GM11168 (cell line): Measurements from ENCODE around the gene PEDS1.
"Not testable (repeated sequence)": the region's sequence is repeated elsewhere in the genome, so short reads cannot be mapped to it uniquely, and the experiment has no call there.

Experiments
- in situ Hi-C: fragments of 300-500 bp; cut with MboI; formaldehyde crosslinking; loops from one replicate; pipeline ENCODE4 v1.12.0; 2022; ENCODE audit warnings: low sequenced_read_pairs; ENCODE audit not compliant: unreplicated experiment

The PEDS1 gene

DNA sequence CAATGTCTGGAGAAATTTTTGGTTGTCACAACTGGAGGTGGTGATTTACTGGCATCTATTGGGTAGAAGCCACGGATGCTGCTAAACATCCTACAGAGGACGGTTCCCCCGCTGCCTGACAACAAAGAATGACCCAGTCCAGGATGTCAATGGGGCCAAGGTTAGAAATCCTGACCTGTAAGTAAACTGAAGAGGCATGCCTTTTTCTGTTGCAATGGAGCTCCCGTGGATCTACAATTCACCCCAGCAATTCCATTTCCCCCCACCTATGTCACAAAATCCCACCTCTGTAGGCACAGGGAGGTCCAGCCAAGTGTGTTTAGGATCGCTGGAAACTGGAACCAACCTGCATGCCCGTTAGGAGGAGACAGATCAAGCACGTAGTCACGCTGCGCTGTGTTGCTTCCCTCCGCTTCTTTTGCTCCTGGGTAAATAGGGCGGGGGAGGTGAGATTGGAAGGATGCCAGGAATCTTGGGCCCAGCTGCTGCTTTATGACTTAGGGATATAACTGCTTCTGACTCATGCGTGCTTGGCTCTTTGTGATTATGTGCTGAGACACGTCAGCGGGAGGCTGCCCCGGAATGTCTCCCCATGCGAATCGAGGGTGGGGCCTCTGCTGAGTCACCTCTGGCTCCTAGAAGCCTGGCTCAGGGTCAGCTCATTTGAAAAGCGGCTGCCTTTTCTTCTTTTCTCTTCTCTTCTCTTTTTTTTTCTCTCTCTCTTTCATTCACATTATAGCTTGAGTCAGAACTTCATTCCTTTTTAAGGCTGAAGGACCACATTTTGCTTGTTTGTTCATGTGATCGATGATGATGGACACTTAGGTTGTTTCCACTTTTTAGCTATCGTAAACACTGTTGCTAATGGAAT is 12.4 kb upstream of the PEDS1 start:
- in situ Hi-C loops = loop anchor here (5.0 kb wide), 1 partner anchor 184 kb away; the partner anchor contains the start of gene SNAI1

DNA sequence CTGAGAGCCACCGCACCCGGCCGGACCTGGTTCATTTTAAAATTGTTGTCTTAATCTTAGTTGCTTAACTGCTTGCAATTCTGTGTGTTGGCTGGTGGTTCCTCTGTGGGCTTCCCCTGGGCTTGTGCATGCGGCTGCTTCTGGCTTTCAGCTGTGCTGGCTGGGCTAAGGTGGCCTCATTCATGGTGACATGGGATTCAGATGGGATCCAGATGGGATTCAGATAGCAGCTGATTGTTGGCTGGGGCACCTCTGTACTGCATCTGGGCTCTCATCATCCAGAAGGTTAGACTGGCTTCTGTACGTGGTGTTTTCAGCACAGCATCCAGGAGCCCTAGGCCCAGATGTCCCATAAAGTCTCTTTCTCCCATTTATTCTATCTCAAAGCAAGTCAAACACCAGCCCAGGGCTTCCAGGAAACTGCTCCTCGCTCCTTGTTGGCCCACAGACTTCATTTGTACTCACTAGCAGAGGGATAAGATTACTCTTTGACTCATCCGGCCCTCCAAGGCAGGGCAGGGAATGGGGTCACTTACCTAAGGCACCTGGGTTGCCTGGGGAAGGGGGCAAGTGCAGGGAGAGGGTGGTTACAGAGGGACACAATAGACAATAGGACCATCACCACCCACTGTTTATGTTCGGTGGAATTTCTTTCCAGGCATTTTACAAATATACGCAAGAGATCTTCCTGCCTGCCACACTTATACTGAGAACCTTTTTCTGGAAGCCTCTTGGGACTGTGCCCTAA is 10.2 kb upstream of the PEDS1 start:
- in situ Hi-C loops = no loop called here

DNA sequence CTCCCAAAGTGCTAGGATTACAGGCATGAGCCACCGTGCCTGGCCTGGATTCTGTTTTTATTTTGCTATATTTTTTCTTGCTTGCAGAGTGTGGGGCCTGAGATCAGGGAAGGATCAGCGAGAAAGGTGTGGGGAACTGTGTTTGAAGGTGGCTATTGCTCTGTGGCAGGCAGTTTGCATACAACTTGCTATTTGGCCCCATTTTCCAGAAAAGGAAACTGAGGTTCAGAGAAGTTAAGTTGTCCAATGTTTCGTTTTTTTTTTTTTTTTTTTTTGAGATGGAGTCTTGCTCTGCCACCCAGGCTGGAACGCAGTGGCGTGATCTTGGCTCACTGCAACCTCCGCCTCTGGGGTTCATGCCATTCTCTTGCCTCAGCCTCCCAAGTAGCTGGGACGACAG is 8.0 kb upstream of the PEDS1 start:
- in situ Hi-C loops = not testable (repeated sequence)

DNA sequence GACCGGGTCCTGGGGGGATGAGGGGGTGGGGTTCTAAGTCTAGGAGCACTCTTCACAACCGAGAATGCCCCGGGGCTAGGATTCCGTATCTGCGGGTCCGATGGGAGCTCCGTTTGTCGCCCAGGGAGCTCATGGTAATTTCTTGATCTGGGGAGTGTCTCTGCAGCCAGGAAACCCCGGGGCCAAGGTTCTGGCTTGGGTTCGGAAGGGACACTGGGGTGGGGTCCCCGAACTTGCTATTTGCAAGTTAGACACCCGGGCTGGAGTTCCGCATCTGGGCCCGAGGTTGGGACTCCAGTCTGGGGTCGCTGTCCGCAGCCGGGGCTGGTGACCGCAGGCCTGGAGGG is 397 bp downstream of the PEDS1 start:
- in situ Hi-C loops = no loop called here

DNA sequence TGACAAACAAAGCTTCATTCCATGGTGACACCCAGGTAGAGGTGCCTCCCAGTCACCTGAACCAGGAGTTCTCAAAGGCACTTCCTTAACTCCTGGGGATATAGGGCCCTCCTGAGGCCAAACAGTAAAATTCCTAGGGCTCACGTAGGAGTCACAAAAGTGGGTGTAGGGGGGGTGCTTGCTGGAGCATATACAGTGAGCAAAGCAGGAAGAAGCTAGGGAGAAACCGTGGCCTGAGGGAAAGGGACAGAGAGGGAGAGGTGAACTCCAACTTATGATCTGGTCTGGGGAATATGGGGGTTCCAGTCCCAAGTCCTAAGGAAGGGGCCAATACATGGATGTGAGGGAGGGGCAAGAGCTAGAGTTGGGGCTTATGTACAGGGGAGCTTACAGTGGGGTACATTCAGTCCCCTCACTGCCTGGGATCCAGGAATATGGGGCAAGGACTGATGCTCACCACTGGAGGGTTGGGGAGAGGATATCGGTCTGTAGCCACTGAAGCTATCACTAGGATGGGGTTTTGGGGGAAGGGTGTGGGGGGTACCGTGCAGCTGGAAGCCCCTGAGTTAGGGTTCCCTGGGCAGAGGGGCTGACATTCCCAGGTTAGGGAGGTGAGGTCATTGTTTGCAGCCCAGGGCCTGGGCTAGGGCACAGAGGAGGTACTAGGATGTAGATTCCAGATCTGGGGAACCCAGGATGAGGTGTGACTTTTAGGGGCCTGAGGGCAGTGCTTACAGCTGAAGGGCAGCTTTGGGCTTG is 950 bp downstream of the PEDS1 start:
- in situ Hi-C loops = no loop called here

DNA sequence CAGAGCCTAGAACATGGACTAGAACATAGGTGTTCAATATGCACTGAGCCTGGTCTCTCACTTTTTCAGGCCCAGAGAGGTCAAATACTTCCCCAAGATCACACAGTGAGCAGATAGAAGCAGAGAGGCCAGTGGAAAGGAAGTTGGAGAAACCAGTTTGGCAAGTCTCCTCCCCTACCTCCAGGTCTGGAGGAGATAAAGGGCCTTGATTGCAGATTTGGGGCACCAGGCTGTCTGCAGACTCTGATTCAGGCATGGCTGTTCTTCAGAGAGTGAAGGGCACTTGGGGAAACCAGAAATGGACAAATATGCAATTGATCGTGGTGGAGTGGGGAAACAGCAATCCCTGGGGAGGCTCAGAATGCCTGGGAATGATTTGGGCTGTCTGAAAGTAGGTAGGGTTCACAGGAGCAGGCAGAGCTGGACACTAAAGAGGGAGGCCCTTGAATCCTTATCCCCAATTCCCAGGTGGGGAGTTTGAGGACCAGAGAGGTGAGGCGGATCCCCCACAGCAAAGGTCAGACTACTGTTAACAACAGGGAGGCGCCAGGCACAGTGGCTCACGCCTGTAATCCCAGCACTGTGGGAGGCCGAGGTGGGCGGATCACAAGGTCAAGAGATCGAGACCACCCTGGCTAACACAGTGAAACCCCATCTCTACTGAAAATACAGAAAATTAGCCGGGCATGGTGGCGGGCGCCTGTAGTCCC is 2.3 kb downstream of the PEDS1 start:
- in situ Hi-C loops = no loop called here

DNA sequence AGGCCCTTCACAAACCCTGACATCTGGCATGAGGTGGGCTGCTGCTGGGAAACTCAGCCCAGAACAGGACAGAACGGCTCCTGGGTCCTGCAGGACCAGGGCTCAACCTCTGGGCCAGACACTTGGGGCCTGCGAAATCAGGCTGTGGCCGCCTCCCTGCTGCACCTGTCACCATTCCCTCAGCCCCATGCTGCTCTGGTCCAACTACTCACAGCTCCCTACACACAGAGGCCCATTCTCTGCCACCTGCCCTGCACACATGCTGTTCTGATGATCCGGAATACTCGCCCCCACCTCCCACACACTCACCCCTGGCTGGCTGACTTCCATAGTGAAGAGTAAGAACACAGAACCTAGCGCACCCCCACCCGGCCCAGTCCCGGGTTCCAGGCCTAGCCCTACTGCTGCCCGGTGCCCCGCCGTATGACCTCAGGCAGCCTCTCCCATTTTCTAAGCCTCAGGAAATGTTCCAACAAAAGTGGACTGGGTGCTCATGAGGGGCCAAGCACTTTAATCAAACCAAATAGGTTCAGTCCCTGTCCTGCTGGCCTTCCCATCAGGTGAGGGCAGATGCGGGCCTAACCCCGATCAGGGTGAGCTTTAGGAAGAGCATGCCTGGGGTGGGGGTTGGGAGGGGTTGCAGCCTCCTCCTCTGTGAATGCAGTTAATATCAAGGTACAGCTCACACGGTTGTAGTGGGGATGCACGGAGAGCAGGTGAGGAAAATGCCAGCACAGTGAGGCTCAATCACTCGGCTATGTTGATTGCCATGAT is 3.9 kb downstream of the PEDS1 start:
- in situ Hi-C loops = no loop called here

DNA sequence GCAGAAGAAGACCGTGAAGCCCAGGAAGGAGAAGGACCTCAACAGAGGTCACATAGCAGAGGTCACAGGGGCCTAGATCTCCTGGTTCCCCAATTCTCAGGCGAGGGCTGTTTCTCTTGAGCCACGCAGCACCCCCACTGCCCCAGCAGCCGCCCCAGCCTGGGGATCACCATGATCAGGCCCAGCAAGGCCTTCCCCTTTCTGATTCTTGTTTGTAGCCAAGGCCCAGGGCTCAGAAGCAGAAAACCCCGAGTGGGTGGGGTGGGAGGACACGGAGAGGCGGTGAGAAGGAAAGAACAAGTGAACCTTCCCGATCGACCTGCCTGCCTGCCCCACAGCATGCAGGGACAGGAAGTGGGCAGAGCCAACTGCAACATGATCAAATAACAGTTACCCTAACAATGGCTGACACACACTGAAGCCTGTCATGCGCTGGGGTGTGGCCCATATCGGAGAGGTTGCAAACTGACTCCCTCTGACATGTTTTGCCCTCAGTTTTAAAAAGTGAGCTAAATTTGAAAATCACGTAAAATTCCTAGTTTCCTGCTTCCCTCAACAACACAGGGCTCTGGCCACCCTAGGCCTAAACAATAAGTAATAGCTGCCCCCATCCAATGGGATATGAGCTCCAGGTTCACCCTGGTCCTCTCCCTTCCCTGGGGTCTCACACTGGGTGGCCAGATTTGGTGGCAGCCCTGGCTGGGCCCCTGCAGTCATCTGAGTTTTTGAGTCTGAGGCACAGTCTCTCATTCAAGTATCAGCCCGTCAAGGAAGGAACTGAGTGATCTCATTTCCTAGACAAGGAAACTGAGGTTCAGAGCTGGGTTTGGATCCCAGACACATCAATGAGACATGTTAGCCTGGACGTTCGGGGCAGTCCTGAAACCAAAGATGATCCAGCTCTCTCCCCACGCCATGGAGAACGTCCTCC is 6.5 kb downstream of the PEDS1 start:
- in situ Hi-C loops = no loop called here

DNA sequence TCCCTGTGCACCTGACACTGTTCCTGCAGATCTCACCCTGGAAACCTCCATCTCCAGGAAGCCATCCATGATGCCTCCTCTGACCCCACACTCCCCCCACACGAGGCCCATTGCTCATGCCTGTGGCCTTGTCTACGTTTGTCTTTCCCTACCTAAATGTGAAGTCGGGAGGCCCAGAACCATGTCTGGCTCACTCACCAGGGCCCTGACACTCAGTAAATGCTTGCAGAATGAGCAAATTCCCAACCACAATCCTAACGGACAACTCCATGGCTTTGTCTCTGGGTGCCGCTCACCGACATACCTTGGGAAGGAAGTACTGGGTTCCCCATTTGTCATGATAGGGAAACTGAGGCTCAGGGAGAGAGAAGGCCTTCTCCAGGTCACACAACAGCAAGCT is 7.3 kb downstream of the PEDS1 start:
- in situ Hi-C loops = no loop called here

DNA sequence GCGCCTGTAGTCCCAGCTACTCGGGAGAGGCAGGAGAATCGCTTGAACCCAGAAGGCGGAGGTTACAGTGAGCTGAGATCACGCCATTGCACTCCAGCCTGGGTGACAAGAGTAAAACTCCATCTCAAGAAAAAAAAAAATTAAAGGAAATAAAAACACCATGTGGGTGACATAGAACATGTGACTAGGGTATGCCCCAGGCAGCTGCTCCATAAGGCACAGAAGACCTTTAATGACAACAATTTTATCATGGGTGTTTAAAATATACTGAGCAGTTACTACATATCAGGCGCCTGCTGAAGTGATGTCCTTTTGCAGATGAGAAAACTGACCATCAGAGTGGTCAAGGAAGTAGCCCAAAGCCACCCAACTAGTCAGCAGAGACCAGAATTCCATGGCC is 8.0 kb downstream of the PEDS1 start:
- in situ Hi-C loops = no loop called here

DNA sequence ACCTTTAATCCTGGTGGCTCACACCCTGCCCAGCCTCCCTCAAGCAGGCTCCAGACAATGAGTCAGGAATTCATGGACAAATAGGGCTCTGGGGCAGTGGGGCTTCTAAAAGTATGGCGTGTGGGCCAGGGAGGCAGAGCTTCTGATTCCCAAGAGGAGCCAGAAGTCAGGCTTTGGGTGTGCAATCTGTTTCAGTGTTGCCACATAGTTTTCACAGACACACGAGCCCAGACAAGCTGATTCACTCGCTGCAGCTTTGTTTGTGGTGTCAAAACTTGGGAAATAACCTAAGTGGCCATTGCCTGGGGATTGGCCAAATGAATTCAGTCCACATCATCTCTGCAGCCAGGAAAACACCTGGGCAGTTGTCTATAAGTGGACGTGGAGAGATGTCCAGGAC is 9.2 kb downstream of the PEDS1 start:
- in situ Hi-C loops = no loop called here

DNA sequence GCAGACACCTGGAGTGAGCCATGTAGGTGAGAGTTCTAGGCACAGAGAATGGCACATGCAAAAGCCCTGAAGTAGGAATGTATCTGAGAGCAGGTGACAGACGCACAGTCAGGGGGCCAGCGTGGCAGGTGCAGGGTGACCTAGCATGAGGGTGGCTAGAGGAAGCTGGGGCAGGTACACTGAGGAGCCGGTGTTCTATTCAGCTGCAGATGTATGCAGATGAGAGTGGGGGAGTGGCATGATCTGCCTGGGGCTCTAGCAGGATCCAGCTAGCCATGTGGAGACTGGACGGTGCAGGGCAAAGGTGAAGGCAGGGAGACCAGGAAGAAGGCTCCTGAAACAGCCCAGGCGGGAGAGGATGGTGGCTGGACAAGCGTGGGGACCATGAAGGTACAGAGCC is 10.7 kb downstream of the PEDS1 start:
- in situ Hi-C loops = no loop called here

DNA sequence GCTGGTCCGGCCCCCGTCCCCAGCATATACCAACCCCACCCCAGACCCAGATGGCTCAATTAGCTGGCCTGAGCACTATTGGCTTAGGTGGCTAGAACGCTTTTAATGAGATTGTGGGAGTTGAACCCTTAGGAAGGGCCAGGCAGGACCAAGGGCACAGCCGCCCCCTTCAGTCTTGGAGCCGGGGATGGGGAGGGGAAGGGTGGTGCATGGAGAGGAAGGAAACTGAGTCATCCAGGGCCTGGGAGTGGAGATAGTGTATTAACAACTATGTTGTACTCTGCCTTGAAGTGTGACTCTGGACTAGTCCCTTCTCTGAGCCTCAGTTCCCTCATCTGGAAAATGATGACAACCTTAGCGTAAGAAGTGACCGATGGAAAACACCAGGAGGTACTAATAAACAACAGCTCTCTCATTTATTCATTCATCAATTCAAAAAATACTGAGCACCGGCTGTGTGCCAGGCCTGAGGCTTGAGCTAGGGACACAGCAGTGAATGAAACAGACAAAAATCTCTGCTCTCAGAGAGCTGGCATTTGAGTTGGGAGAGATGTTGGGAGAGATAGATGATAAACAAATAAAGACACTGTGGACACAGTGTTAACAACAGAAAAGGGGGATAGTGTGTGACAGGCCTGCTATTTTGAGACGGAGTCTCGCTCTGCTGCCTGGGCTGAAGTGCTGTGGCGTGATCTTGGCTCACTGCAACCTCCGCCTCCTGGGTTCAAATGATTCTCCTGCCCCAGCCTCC is 11.5 kb downstream of the PEDS1 start:
- in situ Hi-C loops = no loop called here

DNA sequence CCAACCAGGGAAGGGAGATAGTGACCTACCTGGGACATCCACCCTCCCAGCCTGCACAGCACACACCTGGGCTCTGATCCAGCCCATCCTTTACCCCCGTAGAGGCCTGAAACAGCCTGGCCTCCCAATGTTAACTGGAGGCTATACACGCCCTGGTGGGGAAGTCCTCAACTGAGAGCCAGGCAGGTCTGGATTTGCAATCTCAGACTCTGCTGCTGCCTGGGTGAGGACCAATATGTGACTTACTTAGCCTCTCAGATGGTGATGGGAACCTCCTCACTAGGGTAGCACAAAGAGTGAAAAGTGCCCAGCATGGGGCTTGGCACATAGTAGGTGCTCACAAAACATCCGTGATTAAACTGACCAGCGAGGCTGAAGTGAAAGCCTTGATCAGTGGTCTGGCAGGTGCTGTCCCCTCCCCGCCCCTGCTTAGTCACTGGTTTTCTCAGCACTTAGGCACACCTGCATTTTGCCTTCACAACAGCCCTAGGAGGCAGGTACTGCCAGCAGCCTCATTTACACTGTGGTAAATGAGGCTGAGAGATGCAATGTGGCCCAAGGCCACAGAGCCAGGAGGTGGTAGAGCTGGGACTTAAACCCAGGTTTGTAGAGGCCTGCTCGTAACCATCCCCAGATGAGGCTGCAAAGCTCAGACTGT is 12.4 kb downstream of the PEDS1 start:
- in situ Hi-C loops = no loop called here

DNA sequence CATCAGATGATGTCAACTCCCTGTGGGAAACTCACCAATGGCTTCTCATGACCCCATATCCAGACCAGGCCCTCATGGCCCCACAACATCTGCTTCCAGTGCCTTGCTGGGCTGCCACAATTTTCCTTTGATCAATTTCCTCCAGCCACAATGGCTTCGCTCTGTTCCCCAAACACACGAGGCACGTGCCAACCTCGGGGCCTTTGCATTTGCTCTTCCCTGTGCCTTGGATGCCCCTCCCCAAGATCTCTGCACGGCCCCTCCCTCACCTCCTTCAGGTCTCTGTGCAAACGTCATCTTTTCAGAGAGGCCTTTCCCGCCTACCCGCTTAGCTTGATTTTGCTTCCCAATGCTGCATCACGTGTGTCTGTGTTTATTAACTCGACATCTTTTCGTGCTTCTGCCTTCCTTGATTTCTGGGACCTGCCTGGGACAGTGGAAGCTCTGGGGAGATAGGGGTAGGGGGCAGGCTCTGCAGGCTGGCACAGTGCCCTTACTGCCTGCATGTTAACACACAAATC is 13.1 kb downstream of the PEDS1 start:
- in situ Hi-C loops = no loop called here

DNA sequence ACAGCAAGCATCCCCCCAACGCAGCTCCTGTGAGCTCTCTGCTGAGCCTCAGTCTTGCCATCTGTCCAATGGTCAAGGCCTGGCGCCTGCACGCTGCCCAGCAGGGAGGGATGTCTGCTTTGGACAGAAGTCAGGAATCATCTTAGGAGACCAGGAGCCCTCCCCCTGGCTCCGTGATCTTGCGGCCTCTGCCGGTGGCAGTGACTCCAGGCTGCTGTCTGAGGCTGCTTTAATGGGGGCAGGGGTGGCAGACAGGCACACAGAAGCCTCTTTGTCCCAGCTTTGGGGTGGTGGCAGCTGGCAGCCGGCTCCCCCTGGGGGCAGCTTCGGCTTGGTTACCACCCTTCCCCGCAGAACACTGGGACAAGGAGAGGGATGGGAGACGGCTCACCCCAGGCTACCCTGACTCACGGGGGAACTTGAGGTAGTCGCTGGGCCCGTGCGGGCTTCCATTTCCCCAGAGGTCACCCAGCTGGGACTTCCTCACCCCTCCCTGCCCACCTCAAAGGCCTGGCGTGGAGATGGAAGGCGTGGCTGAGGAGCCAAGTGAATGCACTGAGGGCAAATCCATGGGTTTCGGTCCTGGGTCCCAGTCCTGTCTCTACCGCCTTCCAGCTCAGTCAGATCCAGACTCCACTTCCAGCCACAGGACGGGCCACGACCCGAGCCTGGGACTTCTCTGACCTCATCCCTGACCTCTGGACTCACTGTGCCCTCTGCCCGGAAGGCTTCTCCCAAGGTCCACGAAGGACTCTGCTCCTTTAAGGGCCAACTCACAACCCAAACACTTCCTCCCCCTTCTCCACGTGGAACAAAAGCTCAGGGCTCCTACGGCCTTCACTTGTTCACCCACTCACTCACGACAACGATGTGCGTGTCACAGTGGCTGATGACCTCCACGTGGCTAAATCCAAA is 14.8 kb downstream of the PEDS1 start:
- in situ Hi-C loops = no loop called here
